Stimulated activated naive B cell treated with anti-CD40 and anti-IgM and Interleukin-4, amounts not matched to agents 10 μg/mL and 1 μg/mL and 100 μg/mL, for 72 hours (primary cell): ENCODE data around the gene GTF2F2.
"Not testable (repeated sequence)": the region's sequence is repeated elsewhere in the genome, so short reads cannot be mapped to it uniquely, and the experiment has no call there.

Source experiments
- ATAC-seq, 2 donors: fragments of 150-1000 bp; cut with Tn5 transposase; replicated peaks; 2 replicates each; pipeline ENCODE4 v1.10.0; 2021; ENCODE audit warnings: moderate library complexity in 1 of 2
- DNase-seq: peaks from one replicate; pipeline ENCODE4 v3.0.0; 2021
- H3K27ac Mint-ChIP-seq: one replicate; pipeline ENCODE4 v1.8.0; 2022; ENCODE audit warnings: mild to moderate bottlenecking, mixed read lengths
- H3K27me3 Mint-ChIP-seq, 2 donors: one replicate each; pipeline ENCODE4 v1.8.0; 2022; ENCODE audit warnings: mixed read lengths in 2 of 2
- H3K36me3 Mint-ChIP-seq, 2 donors: one replicate each; pipeline ENCODE4 v1.8.0; 2022; ENCODE audit warnings: mixed read lengths in 2 of 2, mild to moderate bottlenecking in 1 of 2
- H3K4me1 Mint-ChIP-seq, 2 donors: one replicate each; pipeline ENCODE4 v1.8.0; 2022; ENCODE audit warnings: mixed read lengths in 2 of 2, mild to moderate bottlenecking in 1 of 2
- H3K4me3 Mint-ChIP-seq, 2 donors: one replicate each; pipeline ENCODE4 v1.8.0; 2022; ENCODE audit warnings: mild to moderate bottlenecking in 2 of 2, mixed read lengths in 2 of 2, moderate library complexity in 1 of 2
- H3K9me3 Mint-ChIP-seq, 2 donors: one replicate each; pipeline ENCODE4 v1.8.0; 2022; ENCODE audit warnings: mixed read lengths in 2 of 2, mild to moderate bottlenecking in 1 of 2

GTF2F2 gene

DNA sequence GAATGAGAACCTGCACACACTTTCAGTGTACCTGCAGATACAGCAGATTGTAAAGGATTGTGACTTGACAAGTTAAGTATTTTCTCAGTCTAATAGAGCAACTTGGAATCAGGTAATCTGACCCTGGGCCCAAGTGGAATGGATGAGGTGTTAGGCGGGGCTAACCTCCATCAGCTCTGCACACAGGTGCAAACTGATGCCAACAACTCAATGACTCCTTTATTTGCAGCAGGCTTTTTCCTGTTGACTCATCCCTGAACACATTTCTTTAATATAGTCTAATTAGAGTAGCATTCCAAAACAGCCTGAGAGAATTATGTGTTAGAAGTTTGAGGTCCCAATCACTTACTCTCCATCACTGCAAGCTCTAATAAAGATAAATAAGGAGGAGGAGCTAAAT, 171.9 kb downstream of the GTF2F2 start:
- Mint-ChIP-seq H3K27ac (no peak overlapping the region), H3K36me3 (peaks cover 12 to 27% of the 10 kb centered on the region in 2 donors), H3K4me1 (peaks cover 12 to 19% of the 10 kb centered on the region in 2 donors), H3K4me3 (no peak overlapping the region), H3K27me3 (no peaks in the 10 kb centered on the region), H3K9me3 (no peaks in the 10 kb centered on the region)
- ATAC-seq (no peak), DNase-seq (no peak)

DNA sequence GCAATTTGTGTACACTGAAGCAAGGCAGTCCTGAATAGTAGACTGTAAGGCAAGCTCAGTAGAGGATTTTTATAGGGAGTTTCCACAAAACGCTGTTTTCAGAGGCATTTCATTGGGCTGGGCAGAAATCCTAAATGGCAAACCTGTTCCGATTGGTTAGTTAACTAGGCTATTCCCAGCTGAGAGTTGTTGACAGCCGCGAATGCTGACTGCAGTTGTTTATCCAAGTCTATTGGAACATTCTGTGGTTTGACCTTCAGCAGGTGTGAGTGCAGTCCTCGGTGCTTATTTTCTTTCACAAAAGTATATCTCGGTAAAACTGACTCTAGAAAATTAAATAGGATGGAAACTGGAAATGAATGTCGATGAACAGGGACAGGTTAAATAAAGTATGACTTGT, 175.2 kb downstream of the GTF2F2 start:
- DNase-seq = no peak
- Mint-ChIP-seq H3K36me3 (peaks cover 9 to 24% of the 10 kb centered on the region in 2 donors), H3K4me1 (peaks cover 21 to 33% of the 10 kb centered on the region in 2 donors), H3K27ac (no peak overlapping the region), H3K4me3 (no peak overlapping the region), H3K27me3 (no peaks in the 10 kb centered on the region), H3K9me3 (no peaks in the 10 kb centered on the region)
- ATAC-seq = no peak

GRCh38 chr13:45296259-45296658, 175.9 kb downstream of the GTF2F2 start:
- peaks cover 21 to 33% of the 10 kb centered on the region in 2 donors for H3K4me1 Mint-ChIP-seq
- H3K36me3 Mint-ChIP-seq = peaks cover 9 to 18% of the 10 kb centered on the region in 2 donors
- no peaks in the 10 kb centered on the region for H3K27me3 Mint-ChIP-seq
- DNase-seq (no peak), ATAC-seq (peak; percentile 58 to 63)
- H3K9me3 Mint-ChIP-seq = no peaks in the 10 kb centered on the region
- peak overlapping the region; percentile 48 for H3K27ac Mint-ChIP-seq
- no peak overlapping the region for H3K4me3 Mint-ChIP-seq

- no peak overlapping the region for H3K4me3 Mint-ChIP-seq
Measured at GRCh38 chr13:45297456-45298205, 177.3 kb downstream of the GTF2F2 start.

GRCh38 chr13:45298206-45298505, 177.8 kb downstream of the GTF2F2 start:
- DNase-seq = no peak
- no peak for ATAC-seq
- peak overlapping the region; percentile 10 for H3K27ac Mint-ChIP-seq
- H3K4me1 Mint-ChIP-seq = peaks cover 21 to 33% of the 10 kb centered on the region in 2 donors
- H3K4me3 Mint-ChIP-seq = no peak overlapping the region
- peaks cover 9 to 15% of the 10 kb centered on the region in 2 donors for H3K36me3 Mint-ChIP-seq
- no peaks in the 10 kb centered on the region for H3K27me3 Mint-ChIP-seq
- H3K9me3 Mint-ChIP-seq = no peaks in the 10 kb centered on the region

More at GRCh38 chr13:45297456-45298205, 177.3 kb downstream of the GTF2F2 start:
- Mint-ChIP-seq H3K9me3 (no peaks in the 10 kb centered on the region), H3K27ac (peak overlapping the region; percentile 10), H3K36me3 (peaks cover 9 to 15% of the 10 kb centered on the region in 2 donors), H3K27me3 (no peaks in the 10 kb centered on the region), H3K4me1 (peaks cover 21 to 33% of the 10 kb centered on the region in 2 donors)
- ATAC-seq (peak; percentile 62 to 65), DNase-seq (no peak)

GRCh38 chr13:45298550-45298949, 178.2 kb downstream of the GTF2F2 start:
- not testable (repeated sequence) for H3K4me3 Mint-ChIP-seq, H3K27me3 Mint-ChIP-seq, ATAC-seq, DNase-seq, H3K9me3 Mint-ChIP-seq
- Mint-ChIP-seq H3K27ac (peak overlapping the region; percentile 10), H3K36me3 (peaks cover 9 to 15% of the 10 kb centered on the region in 2 donors), H3K4me1 (peaks cover 21 to 33% of the 10 kb centered on the region in 2 donors)

- Mint-ChIP-seq H3K4me3 (no peak overlapping the region), H3K36me3 (peaks cover 9 to 15% of the 10 kb centered on the region in 2 donors), H3K27me3 (no peaks in the 10 kb centered on the region), H3K9me3 (no peaks in the 10 kb centered on the region), H3K27ac (no peak overlapping the region), H3K4me1 (peaks cover 21 to 33% of the 10 kb centered on the region in 2 donors)
- no peak for ATAC-seq
- DNase-seq = no peak
Measured at GRCh38 chr13:45299194-45299593, 178.9 kb downstream of the GTF2F2 start.

DNA sequence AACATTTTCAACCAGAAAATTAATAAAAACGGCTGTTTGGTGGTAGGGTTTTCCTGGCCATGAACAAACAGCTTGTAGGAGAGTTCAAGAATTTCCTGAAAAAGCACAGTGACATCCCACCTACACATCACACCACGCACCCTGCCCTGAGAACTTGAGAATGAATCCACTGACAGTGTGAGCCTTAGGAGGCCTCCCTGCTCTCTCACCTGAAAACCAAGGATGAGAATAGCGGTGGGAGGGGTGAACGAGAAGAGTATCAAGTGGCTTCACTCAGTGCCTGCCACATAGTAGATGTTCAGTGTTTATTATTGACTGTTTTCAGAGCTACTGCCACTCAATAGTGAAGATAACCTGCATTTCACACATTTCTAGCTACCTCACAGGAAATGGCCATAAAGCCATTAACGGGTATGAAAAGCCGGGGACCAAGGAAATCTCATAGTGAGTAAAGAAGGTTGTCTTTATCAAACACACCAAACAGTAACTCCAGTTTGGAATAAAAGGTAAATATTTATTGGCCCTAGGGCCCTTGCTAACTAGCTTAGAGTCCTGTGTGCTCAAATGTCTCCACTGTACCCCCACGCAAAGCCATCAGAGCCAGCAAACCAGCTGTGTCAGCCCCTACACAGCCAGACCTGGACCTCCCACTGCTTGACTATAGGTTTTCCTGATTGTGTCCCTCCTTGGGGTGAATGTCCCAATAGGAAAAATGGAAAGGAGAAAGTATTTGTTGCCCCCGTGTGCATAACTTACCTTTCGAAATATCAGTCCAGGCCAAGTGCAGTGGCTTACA, 180.1 kb downstream of the GTF2F2 start:
- Mint-ChIP-seq H3K36me3 (peaks cover 9 to 15% of the 10 kb centered on the region in 2 donors), H3K9me3 (no peaks in the 10 kb centered on the region), H3K4me1 (peaks cover 19 to 28% of the 10 kb centered on the region in 2 donors), H3K27me3 (no peaks in the 10 kb centered on the region), H3K4me3 (no peak overlapping the region), H3K27ac (no peak overlapping the region)
- no peak for ATAC-seq
- no peak for DNase-seq

GRCh38 chr13:45301263-45301662, 181.0 kb downstream of the GTF2F2 start:
- H3K36me3 Mint-ChIP-seq = peaks cover 9 to 15% of the 10 kb centered on the region in 2 donors
- no peak overlapping the region for H3K27ac Mint-ChIP-seq
- no peaks in the 10 kb centered on the region for H3K27me3 Mint-ChIP-seq
- no peak overlapping the region for H3K4me3 Mint-ChIP-seq
- ATAC-seq (no peak), DNase-seq (no peak)
- H3K9me3 Mint-ChIP-seq = no peaks in the 10 kb centered on the region
- H3K4me1 Mint-ChIP-seq = peaks cover 16 to 19% of the 10 kb centered on the region in 2 donors

DNA sequence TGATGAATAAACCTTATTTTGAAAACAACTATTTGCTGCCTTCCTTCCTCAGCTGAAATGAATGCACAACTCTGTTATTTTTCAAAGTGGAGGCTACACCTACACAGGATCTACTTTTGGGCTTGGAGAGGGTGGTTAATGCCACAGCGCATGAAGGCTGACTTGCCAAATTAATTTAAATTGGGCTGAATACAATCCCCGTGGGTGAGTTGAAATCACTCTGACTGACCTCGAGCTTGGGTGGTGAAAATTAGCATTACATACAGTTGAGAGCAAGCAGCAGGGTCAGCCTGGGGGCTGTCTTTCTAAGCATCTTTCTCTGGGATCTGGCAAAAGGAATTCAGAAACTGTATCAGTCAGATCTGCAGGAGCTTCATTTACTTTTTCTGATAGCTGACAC, 182.2 kb downstream of the GTF2F2 start:
- no peak overlapping the region for H3K4me3 Mint-ChIP-seq
- DNase-seq (no peak), ATAC-seq (no peak)
- no peaks in the 10 kb centered on the region for H3K9me3 Mint-ChIP-seq
- peaks cover 5 to 7% of the 10 kb centered on the region in 2 donors for H3K36me3 Mint-ChIP-seq
- peaks cover 0 to 6% of the 10 kb centered on the region in 2 donors for H3K27me3 Mint-ChIP-seq
- no peak overlapping the region for H3K27ac Mint-ChIP-seq
- peaks cover 9 to 12% of the 10 kb centered on the region in 2 donors for H3K4me1 Mint-ChIP-seq

GRCh38 chr13:45303026-45303425, 182.7 kb downstream of the GTF2F2 start:
- H3K4me3 Mint-ChIP-seq = no peak overlapping the region
- no peak overlapping the region for H3K27ac Mint-ChIP-seq
- ATAC-seq (no peak), DNase-seq (no peak)
- H3K36me3 Mint-ChIP-seq = peaks cover 0 to 2% of the 10 kb centered on the region in 2 donors
- peaks cover 0 to 6% of the 10 kb centered on the region in 2 donors for H3K27me3 Mint-ChIP-seq
- peaks cover 4 to 7% of the 10 kb centered on the region in 2 donors for H3K4me1 Mint-ChIP-seq
- no peaks in the 10 kb centered on the region for H3K9me3 Mint-ChIP-seq

- Mint-ChIP-seq H3K4me3 (no peak overlapping the region), H3K27ac (peak overlapping the region; percentile 32), H3K9me3 (no peaks in the 10 kb centered on the region), H3K36me3 (no peaks in the 10 kb centered on the region), H3K27me3 (peaks cover 0 to 6% of the 10 kb centered on the region in 2 donors), H3K4me1 (no peaks in the 10 kb centered on the region)
- ATAC-seq (no peak), DNase-seq (no peak)
Measured at GRCh38 chr13:45303866-45304265, 183.6 kb downstream of the GTF2F2 start.

DNA sequence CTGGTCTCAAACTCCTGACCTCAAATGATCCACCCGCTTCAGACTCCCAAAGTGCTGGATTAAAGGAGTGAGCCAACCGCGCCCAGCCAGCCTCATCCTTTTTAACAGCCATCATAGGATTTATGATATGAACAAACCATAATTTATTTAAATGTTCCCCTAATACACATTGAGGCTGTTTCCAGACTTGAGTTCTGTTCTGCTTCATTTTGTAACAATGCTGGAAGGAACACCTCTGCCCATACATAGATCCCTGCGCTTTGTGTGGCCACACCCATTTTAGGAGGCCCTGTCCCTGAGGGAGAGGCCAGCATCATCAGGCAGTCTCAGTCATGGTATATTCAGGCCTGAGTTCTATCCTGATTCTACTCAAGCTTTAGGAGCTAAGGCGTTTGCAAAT, 184.8 kb downstream of the GTF2F2 start:
- DNase-seq (no peak), ATAC-seq (no peak)
- Mint-ChIP-seq H3K27ac (no peak overlapping the region), H3K27me3 (peaks cover 4 to 6% of the 10 kb centered on the region in 2 donors), H3K4me3 (no peak overlapping the region), H3K36me3 (no peaks in the 10 kb centered on the region), H3K4me1 (peaks cover 4 to 6% of the 10 kb centered on the region in 2 donors), H3K9me3 (no peaks in the 10 kb centered on the region)

DNA sequence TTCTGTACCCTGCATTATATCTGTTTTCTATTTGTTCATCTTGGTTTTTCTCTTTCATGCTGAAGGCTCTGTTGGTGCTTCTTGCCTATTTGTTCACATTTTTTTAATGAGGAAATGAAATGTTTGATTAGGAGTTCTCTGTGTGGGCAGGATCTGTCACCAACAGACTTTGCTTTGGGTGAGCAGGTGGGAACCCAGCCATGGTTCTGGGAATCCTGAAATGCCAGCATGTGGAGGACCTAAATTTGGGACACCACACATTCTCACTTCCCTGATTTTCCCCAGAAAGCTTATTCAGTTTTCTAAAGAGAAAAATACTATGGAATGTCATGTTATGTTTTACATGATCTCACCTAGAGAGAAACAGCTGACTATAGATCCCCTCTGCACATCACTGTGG, 186.7 kb downstream of the GTF2F2 start:
- H3K27me3 Mint-ChIP-seq = peaks cover 17 to 21% of the 10 kb centered on the region in 2 donors
- no peak for DNase-seq
- H3K4me1 Mint-ChIP-seq = peaks cover 11 to 19% of the 10 kb centered on the region in 2 donors
- H3K27ac Mint-ChIP-seq = no peak overlapping the region
- H3K4me3 Mint-ChIP-seq = no peak overlapping the region
- H3K9me3 Mint-ChIP-seq = no peaks in the 10 kb centered on the region
- H3K36me3 Mint-ChIP-seq = no peaks in the 10 kb centered on the region
- no peak for ATAC-seq
